GM18951 (cell line): Measurements from ENCODE around the gene LRFN5.
"Not testable (repeated sequence)": the region's sequence is repeated elsewhere in the genome, so short reads cannot be mapped to it uniquely, and the experiment has no call there.

Experiments
- POLR2A ChIP-seq: IDR thresholded peaks from 4 replicates; pipeline ENCODE4 v1.6.1; 2011; ENCODE audit warnings: mild to moderate bottlenecking; ENCODE audit not compliant: insufficient read length, insufficient read depth; ENCODE audit errors: extremely low read depth
- in situ Hi-C: fragments of 300-500 bp; cut with MboI; formaldehyde crosslinking; loops from one replicate; pipeline ENCODE4 v1.12.0; 2022; ENCODE audit warnings: low sequenced_read_pairs, mixed read lengths, inconsistent platforms; ENCODE audit not compliant: unreplicated experiment

The LRFN5 gene

GRCh38 chr14:41606532-41607303, at the start of gene LRFN5:
TSS of gene LRFN5 (plus strand) at chr14:41606876.
- TF ChIP-seq POLR2A: no peak
- in situ Hi-C loops: no loop called here

- in situ Hi-C loops: no loop called here
- TF ChIP-seq POLR2A: no peak
Measured at GRCh38 chr14:41558490-41558889, 48.2 kb upstream of the LRFN5 start.

GRCh38 chr14:41566864-41567263, 39.8 kb upstream of the LRFN5 start:
- in situ Hi-C loops: not testable (repeated sequence)

- in situ Hi-C loops: no loop called here
- TF ChIP-seq POLR2A: no peak
Measured at GRCh38 chr14:41568979-41569378, 37.7 kb upstream of the LRFN5 start.

- no peak for TF ChIP-seq POLR2A
- in situ Hi-C loops: no loop called here
Measured at GRCh38 chr14:41570415-41571155, 36.1 kb upstream of the LRFN5 start.

GRCh38 chr14:41586237-41586636, 20.4 kb upstream of the LRFN5 start:
- in situ Hi-C loops: no loop called here
- TF ChIP-seq POLR2A: no peak

- no peak for TF ChIP-seq POLR2A
- in situ Hi-C loops: no loop called here
Measured at GRCh38 chr14:41597647-41598046, 9.0 kb upstream of the LRFN5 start.

- in situ Hi-C loops: not testable (repeated sequence)
Measured at GRCh38 chr14:41599805-41600385, 6.8 kb upstream of the LRFN5 start.

GRCh38 chr14:41604721-41605531, 1.8 kb upstream of the LRFN5 start:
- no peak for TF ChIP-seq POLR2A

GRCh38 chr14:41605550-41606281, 960 bp upstream of the LRFN5 start:
- in situ Hi-C loops: no loop called here
- TF ChIP-seq POLR2A: no peak

More at GRCh38 chr14:41604721-41605531, 1.8 kb upstream of the LRFN5 start:
- in situ Hi-C loops: no loop called here

- no peak for TF ChIP-seq POLR2A
- in situ Hi-C loops: no loop called here
Measured at GRCh38 chr14:41606282-41606531, 469 bp upstream of the LRFN5 start.

GRCh38 chr14:41607304-41607775, 664 bp downstream of the LRFN5 start:
- TF ChIP-seq POLR2A: no peak
- in situ Hi-C loops: no loop called here
